Measurements from ENCODE around the gene ERC1.
"Not testable (repeated sequence)": the region's sequence is repeated elsewhere in the genome, so short reads cannot be mapped to it uniquely, and the experiment has no call there.

DNA sequence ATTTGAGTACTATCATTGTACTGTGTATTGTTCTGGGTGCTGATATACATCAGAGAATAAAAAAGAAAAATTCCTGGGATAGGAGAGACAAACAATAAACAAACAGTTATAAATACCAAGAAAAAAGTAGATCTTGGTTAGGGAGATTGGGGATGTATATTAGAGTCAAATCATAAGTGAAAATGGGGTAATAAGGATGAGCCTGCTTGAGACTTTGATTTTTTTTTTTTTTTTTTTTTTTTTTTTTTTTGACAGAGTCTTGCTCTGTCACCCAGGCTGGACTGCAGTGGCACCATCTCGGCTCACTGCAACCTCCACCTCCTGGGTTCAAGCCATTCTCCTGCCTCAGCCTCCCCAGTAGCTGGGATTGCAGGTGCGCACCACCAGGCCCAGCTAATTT is 108.6 kb downstream of the ERC1 start:
- TF ChIP-seq TCF7L2 (IDR thresholded peaks at IDR 0.05; ENCODE audit: borderline replicate concordance, low read depth, low read length); ZNF555 (tag by site-specific recombination; conservative IDR thresholded peaks at IDR 0.05); ZNF530 (tag by site-specific recombination; IDR thresholded peaks at IDR 0.05; ENCODE audit: low read depth); REPIN1 (tag by site-specific recombination; IDR thresholded peaks at IDR 0.05; ENCODE audit: low read depth); YY1 (tag by site-specific recombination; IDR thresholded peaks at IDR 0.05): not testable (repeated sequence)
- TF ChIP-seq, protein P1, sequence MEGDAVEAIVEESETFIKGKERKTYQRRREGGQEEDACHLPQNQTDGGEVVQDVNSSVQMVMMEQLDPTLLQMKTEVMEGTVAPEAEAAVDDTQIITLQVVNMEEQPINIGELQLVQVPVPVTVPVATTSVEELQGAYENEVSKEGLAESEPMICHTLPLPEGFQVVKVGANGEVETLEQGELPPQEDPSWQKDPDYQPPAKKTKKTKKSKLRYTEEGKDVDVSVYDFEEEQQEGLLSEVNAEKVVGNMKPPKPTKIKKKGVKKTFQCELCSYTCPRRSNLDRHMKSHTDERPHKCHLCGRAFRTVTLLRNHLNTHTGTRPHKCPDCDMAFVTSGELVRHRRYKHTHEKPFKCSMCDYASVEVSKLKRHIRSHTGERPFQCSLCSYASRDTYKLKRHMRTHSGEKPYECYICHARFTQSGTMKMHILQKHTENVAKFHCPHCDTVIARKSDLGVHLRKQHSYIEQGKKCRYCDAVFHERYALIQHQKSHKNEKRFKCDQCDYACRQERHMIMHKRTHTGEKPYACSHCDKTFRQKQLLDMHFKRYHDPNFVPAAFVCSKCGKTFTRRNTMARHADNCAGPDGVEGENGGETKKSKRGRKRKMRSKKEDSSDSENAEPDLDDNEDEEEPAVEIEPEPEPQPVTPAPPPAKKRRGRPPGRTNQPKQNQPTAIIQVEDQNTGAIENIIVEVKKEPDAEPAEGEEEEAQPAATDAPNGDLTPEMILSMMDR (tag by site-specific recombination; IDR thresholded peaks at IDR 0.05) = not testable (repeated sequence)
